NCI-H82 treated with DMSO at 0.1 percent for 48 hours (cell line): ENCODE data around the gene GAS2L2.

Source experiments
- DNase-seq: peaks from one replicate; lab custom pipeline; 2025; ENCODE audit not compliant: unreplicated experiment; lab: John Stamatoyannopoulos, UW

Gene GAS2L2

DNA sequence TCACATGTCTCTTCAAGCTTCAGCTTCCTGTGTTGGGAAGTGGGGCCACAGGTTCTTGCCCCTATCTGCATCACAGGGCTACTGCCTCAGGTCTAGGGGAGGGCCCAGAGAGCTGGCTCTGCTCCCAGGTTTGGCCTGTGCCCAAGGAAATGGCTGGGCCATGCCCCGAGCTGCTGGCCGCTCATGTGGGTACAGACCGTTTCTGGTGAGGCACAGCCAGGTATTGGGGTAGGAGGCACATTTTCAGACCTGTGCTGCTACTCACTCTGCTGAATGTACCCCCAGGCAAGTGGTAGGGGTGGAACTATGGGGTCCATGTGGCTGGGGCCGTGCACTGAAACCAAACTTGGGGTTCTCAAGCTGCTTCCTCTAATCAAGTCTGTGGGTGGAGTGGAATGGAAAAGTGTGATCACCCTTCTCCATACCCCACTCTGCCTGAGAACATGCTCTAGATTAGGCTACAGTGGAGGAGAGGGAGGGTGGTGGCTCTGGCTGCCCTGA is 4.6 kb downstream of the GAS2L2 start:
- no peak for DNase-seq

DNA sequence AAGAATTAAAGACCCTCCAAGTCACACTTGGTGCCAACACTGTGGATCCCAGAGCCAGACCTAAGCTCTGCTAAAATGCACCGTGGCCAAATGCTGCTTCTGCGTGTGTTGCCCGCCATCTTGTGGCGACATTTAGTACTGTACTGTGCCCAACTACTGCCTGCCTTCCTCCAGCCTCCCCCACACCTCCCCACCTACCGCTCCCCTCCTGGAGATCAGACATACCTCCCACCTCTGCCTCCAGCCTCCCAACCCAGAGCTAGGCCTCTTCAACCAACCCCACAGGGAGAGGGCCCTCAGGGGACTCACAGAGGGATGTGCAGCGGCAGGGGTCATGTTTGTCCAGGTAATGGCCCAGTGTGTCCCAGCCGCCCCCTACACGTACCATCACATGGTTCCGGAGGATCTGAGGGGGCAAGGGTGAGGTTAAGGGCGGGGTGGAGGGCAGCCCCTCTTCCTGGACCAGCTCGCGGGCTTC is 5.5 kb downstream of the GAS2L2 start:
- peak; percentile 65 for DNase-seq

DNA sequence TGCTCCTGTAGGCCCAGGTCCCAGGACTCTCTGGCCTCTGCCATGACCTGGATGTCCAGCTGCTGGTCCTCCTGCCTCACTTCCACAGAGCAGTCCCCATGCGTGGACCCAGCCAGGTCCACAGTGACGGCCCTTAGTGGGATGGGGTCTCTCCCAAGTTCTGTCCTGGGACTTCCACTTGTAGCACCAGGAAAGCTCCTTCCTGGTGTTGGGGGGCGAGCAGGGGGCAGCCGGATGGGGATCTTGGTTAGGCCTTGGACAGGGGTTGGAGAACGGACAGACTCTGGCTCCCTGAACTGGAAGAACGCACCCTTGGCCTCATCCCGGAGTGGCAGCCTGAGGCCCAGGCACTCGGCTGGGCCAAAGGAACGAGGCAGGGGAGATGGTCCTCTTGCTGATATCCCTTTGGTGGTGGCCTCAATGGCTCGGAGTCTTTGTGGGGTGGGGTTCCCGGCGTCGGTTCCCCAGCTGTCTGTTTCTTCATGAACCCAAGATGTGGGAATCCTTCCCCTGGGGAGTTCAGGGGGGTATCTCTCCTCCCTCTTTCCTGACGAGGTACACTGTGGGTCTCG is 7.2 kb downstream of the GAS2L2 start:
- DNase-seq = no peak

DNA sequence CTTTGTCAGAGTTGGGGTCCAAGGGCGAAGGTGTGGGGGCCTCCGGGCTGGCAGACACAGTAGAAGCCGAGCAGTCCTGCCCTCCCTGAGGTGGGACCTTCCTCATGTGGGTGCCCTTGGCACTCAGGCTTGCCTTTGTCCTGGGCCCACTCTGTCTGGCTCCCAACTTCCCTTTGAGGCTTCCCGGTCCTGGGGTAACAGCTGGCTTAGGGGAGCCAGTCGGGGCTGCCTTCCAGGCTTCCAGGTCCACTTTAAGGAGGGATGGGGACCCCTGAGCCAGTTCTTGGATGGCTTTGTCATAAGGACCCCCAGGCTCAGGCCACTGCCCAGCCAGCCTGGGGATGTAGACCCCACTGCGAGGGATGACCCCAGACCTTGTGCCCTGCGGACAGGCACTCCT is 7.8 kb downstream of the GAS2L2 start:
- DNase-seq = no peak

DNA sequence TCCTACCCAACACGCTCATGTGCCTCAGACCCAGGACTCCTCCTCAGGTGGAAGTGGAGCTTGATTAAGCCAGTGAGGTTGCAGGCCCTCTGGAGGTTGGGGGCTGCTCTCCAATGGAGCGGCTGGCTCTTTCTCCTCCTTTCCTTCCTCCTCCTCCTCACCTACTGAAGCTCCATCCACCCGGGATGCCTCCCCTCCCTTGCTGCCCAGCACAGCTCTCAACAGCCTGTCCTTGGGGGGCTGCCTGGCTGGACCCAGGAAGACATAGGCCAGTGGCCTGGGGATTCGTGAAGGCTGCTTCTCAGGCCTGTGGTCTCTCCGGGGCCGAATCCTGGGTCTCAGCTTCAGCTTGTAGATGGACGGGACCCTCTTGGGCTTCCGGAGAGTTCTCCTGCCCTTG is 8.2 kb downstream of the GAS2L2 start:
- no peak for DNase-seq

DNA sequence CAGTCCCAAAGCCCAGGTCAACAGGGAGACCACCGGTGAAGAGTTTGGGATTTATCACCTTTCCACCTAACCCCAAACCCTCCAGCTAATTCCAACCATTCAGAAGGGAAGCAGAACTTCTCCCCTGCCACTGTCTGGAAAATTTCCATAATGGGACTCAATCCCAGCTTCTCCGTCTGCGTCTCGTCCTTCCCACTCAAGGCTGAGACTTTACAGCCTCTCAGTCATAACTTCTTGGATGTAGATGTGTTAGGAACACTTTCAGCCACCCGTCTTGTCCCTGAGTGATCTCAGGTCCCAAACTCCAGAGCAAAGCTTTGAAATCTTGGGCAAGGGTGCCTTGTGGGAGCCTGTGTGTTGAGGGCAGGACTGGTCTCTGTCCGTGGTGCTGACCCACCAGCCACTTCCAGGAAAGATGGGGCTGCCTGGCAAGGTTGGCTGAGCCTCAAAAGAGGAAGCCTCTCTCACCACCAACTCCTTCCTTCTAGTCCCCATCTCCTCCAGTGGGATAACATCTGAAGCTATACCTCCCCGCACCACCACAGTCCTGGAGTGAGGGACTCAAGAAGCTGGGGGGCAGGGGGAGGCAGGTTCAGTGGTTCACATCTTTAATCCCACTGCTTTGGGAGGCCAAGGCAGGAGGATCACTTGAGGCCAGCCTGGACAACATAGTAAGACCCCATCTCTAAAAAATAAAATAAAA is 9.3 kb downstream of the GAS2L2 start:
- DNase-seq = no peak

DNA sequence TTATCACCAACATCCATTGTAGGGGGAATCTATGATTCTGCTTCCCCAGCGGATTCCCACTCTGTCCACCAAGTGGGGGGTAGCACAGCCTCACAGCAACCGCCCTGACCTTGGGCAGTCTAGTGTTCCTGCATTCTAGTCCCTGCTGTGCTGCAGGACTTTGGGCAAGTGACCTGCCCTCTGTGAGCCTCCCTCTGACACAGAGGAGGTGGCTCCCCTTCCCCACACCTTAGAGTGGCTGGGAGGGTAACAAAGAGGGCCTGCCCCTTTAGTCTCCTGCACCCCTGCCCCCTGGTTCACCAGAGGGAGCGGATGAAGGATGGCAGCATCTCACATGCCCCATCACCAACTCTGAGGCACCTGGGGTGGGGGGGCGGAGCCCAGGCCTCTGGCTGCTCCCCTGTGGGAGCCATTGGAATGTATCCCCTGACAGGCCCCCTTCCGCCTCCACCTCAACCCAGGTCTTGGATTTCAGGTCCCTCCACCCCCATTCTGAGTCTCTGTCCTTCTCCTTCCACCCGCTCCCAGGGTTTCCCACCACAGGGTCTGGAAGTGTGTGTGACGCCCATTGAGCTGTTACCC is 10.1 kb downstream of the GAS2L2 start:
- DNase-seq = no peak

DNA sequence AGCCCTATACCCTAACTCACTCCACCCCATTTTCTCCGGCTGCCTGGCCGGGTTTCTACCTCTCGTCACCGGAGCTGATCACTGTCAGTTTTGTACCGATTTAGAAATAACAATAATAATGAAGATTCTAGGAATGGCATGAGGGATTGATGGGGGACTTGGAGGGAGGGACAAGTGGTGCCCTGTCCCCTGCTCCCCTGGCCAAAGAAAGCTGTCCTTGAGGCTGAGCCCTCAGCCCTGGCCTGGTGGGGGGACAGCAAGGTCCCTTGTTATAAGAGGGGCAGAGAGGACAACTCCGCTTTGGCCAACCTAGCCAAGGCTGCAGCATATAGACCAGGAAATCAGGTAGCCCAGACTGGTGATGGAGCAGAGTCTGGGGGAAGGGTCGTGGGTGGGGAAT is 10.5 kb downstream of the GAS2L2 start:
- no peak for DNase-seq

DNA sequence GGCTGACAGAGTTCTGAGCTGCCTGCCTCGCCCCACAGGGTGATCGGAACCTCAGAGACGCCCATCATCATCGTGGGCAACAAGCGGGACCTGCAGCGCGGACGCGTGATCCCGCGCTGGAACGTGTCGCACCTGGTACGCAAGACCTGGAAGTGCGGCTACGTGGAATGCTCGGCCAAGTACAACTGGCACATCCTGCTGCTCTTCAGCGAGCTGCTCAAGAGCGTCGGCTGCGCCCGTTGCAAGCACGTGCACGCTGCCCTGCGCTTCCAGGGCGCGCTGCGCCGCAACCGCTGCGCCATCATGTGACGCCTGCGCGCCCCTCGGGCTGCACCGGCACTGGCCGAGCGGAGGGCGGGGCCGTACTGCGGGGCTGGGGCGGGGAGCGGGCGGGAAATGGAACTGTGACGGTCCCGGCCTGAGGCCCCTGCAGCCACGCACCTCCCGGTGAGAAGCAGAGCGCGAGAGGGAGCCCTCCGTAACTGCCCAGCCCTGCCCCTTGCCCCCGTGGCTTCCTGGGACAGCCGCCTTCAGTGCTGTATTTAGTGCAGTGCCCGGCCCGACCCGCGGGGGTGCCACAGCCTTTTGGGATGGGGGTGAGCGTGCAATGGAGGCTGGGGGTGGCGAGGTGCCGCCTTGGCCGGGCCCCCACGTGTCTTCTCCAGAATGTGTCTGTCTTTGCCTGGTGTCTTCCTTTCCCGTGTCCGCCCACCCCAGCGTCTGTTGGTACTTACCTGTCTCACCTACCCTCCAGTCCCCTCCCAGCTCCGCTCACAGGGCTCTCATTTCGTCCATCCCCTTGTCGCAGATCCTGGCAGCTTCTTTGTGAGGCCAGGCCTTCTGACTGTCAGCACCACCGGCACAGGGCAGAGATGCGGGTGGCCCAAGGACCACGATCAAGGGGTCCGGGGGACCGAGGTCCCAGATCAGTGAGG is 11.8 kb downstream of the GAS2L2 start:
- no peak for DNase-seq

DNA sequence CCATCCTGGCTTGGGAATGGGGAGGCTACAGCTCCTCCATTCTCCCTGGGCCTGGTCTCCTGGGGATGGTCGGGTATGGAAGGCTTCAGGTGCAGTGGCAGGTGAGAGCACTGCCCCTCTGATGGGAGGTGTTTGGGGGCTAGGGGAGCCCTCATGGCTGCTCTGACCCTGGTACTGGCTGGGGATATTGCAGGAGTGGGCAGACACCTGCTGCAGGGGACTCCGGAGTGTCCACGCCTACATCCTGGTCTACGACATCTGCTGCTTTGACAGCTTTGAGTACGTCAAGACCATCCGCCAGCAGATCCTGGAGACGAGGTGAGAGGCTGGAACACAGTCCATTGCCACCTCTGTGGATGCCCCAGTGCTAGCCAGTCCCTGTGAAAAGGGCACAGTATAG is 12.8 kb downstream of the GAS2L2 start:
- DNase-seq = no peak

DNA sequence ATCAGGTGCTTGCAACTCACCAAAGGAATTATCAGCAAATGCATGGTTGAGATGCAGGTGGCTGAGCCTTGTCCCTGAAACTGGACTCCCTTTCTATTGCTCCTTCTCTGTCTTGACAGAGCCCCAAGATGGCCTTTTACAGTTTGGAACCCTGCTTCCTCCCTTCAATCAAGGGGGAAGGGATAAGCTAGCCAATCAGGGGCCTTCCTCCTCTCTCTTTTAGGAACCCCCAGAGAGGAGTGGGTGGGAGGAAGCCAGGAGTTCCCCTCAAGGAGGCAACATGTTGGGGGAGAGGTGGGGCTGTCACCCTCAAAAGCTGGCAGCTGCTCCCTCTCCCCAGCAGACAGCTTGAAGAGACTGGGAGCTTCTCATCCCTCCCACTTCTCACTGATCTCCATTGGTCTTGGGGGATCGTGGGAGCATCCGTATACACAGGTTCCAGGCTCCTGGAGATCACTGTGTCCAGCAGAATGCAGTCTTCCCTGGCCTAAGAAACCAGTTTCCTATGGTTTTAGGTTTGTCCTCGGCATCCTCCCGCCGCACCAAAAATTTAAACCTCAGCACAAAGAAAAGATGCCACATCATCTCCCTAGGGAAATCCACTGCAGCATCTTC is 14.4 kb downstream of the GAS2L2 start:
- DNase-seq = no peak

DNA sequence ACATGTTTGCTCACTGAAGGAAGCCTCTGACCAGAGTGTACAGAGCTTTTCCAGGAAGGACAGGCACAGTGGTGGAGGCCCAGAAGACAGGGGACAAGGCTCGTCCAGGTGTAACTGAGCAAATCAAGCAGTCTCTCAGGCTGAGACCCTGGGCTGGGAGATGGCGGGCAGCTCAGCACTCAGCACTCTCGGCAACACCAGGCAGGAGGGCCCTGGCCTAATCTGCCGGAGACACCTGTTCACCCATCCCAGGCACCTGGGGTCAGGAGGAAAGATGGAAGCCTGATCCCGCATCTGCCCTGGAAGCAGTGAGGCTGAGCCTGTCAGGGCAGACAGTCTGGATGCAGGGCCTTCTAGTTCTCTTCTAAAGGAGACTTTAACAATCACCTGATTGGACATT is 16.8 kb downstream of the GAS2L2 start:
- DNase-seq = no peak

DNA sequence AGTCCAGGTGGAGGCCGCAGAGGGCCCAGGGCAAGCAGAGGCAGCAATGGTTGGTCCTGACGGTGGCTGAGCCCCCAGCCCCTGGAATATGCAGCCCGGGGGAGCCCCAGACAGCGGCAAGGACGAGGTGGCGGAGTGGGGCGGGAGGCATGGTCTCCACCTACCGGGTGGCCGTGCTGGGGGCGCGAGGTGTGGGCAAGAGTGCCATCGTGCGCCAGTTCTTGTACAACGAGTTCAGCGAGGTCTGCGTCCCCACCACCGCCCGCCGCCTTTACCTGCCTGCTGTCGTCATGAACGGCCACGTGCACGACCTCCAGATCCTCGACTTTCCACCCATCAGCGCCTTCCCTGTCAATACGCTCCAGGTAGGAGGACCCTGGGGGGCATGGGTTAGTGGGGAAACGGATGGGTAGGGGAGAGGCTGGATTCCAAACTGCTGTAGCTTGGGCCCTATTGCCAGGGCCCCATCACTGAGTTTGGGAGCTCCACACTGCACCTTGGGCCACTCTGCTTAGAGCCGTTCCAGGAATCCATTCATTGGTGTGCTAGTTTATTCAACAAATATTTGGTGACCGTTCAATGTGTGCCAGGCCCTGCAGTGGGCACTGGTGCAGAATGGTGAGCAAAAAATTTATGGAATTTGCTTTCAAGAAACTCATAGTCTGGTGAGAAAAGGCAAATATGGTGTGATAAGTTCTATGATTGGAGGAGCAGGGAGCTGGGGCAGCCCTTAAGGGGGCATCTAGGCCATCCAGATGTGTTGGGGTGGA is 17.8 kb downstream of the GAS2L2 start:
- DNase-seq = no peak

DNA sequence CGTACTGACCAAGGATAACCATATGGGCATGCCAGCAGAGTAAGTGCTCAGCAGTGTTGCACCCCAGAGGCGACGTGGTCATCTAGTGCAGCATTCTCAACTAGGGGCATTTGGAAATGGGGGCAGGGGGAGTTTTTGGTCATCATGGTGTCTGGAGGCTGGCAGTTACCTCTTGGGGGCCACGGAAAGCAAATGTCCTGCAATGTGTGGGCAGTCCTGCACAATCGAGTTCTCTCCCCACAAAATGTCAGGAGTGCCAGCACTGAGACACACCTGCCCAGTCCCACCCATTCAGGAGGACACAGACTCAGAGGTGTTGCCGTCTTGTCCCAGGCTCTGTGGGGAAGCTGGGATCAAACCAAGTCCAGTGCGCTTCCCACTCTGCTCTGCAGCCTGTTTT is 18.6 kb downstream of the GAS2L2 start:
- DNase-seq = no peak

DNA sequence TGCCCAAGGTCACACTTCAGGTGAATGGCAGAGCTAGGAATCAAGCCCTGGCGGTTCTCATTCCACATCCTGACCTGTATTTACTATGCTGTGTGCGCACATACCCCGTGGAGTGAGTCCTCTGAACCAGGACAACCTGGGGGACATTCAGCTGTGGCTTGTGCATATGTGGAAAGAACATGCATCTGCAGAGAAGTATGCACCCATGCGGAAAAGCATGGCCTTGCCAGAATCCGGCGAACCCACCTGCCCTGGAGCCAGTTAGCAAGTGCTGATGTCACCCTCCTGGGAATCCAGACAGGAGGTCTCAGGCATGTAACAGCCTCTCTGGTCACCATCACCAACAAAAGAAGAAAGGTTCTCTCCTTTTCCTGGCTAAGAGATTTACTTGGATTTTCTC is 19.7 kb downstream of the GAS2L2 start:
- DNase-seq = no peak

DNA sequence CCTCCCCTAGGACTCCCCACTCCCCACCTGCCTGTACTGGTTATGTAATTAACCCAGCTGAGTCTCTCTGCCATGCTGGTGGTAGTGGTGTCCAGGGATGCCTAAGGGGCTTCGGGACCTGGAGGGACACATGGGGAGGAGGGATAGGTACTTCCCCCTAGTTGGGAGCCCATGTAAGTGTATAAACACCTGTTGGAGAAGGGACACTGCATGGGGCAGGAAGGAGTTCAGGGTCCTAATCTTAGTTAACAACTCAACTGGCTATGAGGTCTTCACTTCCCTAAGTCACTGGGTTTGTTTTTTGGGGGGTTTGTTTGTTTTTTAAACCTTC is 20.3 kb downstream of the GAS2L2 start:
- no peak for DNase-seq

DNA sequence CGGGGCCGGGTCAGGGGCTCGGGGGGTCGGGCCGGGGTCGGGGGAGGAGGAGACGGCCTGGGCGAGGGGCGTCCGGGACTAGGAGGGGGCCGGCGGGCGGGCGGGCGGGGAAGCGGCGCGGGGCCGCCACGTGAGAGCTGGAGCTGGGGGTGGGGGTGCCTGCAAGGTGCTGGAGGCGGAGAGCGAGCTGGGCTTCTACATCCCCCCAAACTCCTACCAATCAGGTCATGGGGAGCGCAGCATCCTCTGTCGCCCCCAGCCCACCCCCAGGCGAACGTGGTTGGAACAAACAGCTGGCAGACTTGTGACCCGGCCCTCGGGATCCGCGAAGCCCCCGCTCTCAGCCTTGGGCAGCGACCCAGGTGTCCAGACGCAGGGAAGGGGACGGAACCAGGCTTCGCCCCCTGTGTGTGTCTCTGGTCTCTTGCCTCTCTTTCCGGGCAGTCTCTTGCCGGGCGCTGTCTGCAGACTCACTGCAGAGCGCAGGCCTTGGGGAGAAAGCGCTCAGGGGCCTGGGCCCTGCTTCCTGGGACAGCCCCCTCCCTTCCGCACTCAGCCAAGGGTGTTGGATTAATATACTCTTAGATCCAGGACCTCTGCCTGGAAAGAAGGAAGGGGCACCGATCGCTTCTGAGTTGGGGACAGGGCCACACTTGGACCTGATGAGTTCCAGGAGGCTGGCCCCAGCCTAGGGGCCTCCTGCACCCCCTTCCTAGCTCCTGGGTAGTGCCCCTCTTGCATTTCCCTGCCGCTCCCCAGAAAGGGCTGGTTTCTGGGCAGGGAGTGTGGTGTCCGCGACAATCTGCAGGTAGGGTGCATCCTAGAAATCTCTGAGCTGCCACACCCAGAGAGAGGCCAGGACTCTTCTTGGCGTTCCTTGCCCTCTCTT is 20.9 kb downstream of the GAS2L2 start:
- no peak for DNase-seq

DNA sequence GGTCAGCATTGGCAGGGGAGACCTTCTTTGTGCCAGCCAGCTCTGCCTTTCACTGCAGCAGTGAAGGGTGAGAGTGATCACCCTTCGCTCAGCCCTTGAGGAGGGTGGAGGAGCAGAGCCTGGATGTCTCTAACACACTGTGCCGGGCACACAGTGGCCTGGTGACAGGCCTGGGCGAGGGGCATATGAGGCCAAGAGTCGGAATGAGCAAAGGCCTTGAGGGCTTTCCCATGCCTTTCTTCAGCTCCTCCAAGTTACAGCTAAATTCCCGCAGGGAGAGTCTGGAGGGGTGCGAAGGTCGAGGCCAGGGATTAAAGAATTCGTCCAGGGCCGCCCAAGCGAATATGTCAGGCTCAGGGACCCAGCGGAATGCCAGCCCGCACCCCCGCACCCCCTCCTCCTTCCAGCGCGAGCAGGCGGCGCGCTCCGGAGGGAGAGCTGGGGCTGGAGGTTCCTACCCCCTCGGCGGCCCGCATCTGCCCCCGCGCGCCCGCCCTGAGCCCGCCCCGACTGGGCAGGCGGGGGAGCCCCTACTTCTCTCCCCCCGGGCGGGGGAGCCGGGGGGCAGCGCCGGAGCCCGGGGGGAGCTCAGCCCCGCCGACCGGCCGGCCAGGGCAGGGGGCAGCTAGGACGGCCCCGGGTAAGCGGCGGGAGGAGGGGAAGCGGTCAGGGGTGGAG is 21.7 kb downstream of the GAS2L2 start, which contains the start of gene RASL10B:
Gene RASL10B, plus strand, starts transcription at position 401 of the 678 bp plus-strand sequence. CDS start 3,546 bp downstream, outside the sequence.
- peak; percentile 47 for DNase-seq
